GM21737 (cell line): ENCODE results near the gene TSPAN17.

Experiments used
- ATAC-seq: cut with Tn5 transposase; IDR thresholded peaks from one replicate; pipeline ENCODE4 v1.9.1; 2021; ENCODE audit warnings: mild to moderate bottlenecking, moderate library complexity; ENCODE audit not compliant: unreplicated experiment

The TSPAN17 gene

GRCh38 chr5:176639981-176640380, 7.3 kb upstream of the TSPAN17 start:
- ATAC-seq: no peak

DNA sequence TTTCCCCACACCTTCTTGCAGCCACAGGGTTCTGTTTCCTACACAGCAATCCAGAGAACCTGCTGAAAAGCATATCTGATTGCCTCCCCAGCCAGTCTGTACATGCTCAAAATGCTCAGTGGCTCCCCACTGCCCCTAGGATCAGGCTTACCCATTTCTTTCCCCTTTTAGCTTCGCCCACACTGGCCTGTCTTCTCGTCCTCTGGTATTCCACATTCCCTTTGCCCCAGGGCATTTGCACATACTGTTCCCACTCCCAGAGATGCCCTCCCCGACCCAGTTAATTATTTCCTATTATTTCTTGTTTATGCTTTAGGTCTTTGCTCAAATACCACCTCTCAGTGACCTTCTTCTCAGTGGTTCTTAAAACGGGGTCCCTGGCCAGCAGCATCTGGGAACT, 6.7 kb upstream of the TSPAN17 start:
- no peak for ATAC-seq

GRCh38 chr5:176642675-176643490, 4.4 kb upstream of the TSPAN17 start:
- no peak for ATAC-seq

- no peak for ATAC-seq
These were observed 3.6 kb upstream of the TSPAN17 start for GRCh38 chr5:176643491-176644219.

- ATAC-seq: no peak
These were observed 3.0 kb upstream of the TSPAN17 start for GRCh38 chr5:176644294-176644693.

- no peak for ATAC-seq
These were observed 2.2 kb upstream of the TSPAN17 start for GRCh38 chr5:176644878-176645670.

GRCh38 chr5:176646049-176646706, 1.1 kb upstream of the TSPAN17 start:
- ATAC-seq: no peak

DNA sequence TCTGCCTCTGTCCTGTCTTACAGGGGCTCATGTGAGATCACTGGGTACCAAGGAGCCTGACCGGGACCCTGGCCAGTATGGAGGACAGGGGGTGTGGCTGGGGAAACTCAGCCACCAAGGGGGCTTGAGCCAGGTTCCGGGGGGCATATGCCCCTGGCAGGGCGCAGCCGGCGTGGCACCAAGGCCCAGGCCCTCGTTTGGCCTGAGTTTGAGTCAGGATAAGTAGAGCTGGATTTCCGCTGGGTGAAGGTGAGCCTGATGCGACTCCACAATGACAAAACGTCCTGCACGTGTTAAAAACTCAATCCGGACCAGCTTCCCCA, 616 bp upstream of the TSPAN17 start:
- peak; percentile 5 for ATAC-seq

- ATAC-seq: no peak
These were observed 674 bp downstream of the TSPAN17 start for GRCh38 chr5:176647843-176648473.

- ATAC-seq: no peak
These were observed 1.4 kb downstream of the TSPAN17 start for GRCh38 chr5:176648474-176649194.

- no peak for ATAC-seq
These were observed 3.1 kb downstream of the TSPAN17 start for GRCh38 chr5:176650354-176650884.

DNA sequence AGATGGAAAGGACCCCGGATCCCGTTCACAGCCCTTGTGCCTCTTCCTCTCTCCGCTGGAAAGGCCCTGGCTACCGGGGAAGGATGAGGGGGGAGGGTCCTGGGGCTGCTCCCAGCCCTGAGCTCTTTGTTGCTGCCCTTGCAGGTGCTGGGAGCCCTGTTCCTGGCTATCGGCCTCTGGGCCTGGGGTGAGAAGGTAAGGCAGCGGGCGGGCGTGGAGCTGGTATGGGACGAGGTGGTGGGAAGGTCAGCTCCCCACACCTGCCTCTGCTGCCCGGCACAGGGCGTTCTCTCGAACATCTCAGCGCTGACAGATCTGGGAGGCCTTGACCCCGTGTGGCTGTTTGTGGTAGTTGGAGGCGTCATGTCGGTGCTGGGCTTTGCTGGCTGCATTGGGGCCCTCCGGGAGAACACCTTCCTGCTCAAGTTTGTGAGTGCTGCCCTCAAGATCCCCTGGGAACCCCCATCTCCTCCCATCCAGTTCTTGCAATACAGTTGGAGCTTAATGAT, 4.2 kb downstream of the TSPAN17 start:
- no peak for ATAC-seq

DNA sequence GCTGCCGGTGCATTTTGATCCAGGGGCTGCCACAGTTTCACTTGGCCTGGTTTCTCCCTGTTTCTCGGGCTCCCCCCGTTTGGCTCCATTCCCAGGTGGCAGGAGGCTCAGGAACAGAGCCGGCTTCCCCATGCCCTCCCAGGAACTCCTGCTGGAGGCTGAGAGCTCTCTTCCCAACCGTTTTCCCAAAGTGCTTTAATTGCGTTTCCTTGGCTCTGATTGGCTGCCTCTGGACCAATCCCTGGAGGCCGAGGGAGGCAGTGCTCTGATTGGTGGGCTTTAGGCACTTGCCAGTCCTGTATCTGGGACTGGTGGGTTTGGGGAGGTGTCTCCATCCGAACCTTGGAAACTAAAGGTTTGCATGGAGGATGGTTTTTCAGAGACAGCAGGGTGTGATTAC, 4.9 kb downstream of the TSPAN17 start:
- no peak for ATAC-seq

GRCh38 chr5:176653401-176654385, 6.4 kb downstream of the TSPAN17 start:
- ATAC-seq: no peak

GRCh38 chr5:176654856-176655255, 7.6 kb downstream of the TSPAN17 start:
- ATAC-seq: no peak

- ATAC-seq: no peak
These were observed 9.2 kb downstream of the TSPAN17 start for GRCh38 chr5:176656467-176656990.

DNA sequence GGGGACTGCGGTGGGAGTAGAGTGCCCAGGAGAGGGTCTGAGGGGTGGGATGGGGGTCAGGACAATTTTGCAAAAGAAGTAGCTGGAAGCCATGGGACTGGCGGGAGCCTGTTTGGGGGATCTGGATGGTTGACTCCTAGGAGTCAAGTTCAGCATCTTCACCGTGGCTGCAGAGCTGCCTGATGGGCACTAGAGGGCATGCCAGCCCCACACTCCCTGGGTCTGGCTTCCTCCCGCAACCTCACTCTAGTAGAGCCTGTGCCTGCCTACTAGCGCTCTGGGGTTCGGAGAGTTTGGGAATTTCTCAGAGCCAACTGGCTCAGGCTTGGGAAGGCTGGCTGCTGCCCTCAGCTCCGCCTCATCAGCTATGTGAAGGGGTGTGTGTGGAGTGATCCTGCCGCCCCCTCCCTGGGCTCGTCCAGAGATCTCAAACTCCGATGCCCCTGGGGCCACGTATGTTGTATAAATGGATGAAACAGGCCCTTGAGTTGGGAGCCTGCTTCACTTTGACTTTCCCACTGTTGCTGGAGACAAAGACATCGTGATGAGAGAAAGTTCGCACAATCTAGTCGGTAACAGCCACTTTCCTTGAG, 10.8 kb downstream of the TSPAN17 start:
- ATAC-seq: no peak
